Activated B cell treated with CpG ODN at 0.5 μM for 24 hours (primary cell): ENCODE data around the gene NARF. TPM values are rescaled to one million over a fixed set of nuclear protein-coding genes. Genes with fewer than 3 reads are reported as not detected.
"Not testable (repeated sequence)": the region's sequence is repeated elsewhere in the genome, so short reads cannot be mapped to it uniquely, and the experiment has no call there.

Experiments
- ATAC-seq: fragments of 200-7000 bp; cut with Tn5 transposase; one replicate; pipeline ENCODE4 v1.10.0; 2021; ENCODE audit warnings: low read depth, mild to moderate bottlenecking, moderate library complexity
- CTCF ChIA-PET: fragments of 350-600 bp; sonication (Branson Sonifier 250); formaldehyde crosslinking; loops from one replicate; lab custom pipeline; 2021; ENCODE audit warnings: antibody characterized with exemption; lab: Charles Lee
- POLR2A ChIA-PET: fragments of 350-600 bp; sonication (Branson Sonifier 250); formaldehyde crosslinking; loops from one replicate; lab custom pipeline; 2021; ENCODE audit warnings: antibody characterized with exemption; lab: Charles Lee
- DNase-seq: peaks from one replicate; pipeline ENCODE4 v3.0.0; 2022
- H3K27ac Mint-ChIP-seq: one replicate; pipeline ENCODE4 v1.8.0; 2020; ENCODE audit warnings: mixed read lengths
- H3K27me3 Mint-ChIP-seq: one replicate; pipeline ENCODE4 v1.8.0; 2021; ENCODE audit warnings: mixed read lengths
- H3K36me3 Mint-ChIP-seq: one replicate; pipeline ENCODE4 v1.8.0; 2021; ENCODE audit warnings: low read depth, mixed read lengths
- H3K4me1 Mint-ChIP-seq: one replicate; pipeline ENCODE4 v1.8.0; 2021; ENCODE audit warnings: mixed read lengths
- H3K4me3 Mint-ChIP-seq: one replicate; pipeline ENCODE4 v1.8.0; 2020; ENCODE audit warnings: mild to moderate bottlenecking, mixed read lengths
- H3K9me3 Mint-ChIP-seq: one replicate; pipeline ENCODE4 v1.8.0; 2020; ENCODE audit warnings: mixed read lengths
- intact Hi-C: fragments of 100-400 bp; cut with micrococcal nuclease; formaldehyde crosslinking; loops from one replicate; pipeline ENCODE4 v1.15.1; 2024
- total RNA-seq: library from RNA; stranded (reverse); gene quantifications from 2 replicates; pipeline ENCODE4 v1.2.3, GENCODE V29; 2022
- TF ChIP-seq, protein P1 (sequence below): fragments of 200-600 bp; IDR thresholded peaks from one replicate; pipeline ENCODE4 v1.8.0; 2022; ENCODE audit warnings: antibody characterized with exemption, mild to moderate bottlenecking

NARF gene
- total RNA-seq, 1 donor from 2014 or later = 81.9 TPM

DNA sequence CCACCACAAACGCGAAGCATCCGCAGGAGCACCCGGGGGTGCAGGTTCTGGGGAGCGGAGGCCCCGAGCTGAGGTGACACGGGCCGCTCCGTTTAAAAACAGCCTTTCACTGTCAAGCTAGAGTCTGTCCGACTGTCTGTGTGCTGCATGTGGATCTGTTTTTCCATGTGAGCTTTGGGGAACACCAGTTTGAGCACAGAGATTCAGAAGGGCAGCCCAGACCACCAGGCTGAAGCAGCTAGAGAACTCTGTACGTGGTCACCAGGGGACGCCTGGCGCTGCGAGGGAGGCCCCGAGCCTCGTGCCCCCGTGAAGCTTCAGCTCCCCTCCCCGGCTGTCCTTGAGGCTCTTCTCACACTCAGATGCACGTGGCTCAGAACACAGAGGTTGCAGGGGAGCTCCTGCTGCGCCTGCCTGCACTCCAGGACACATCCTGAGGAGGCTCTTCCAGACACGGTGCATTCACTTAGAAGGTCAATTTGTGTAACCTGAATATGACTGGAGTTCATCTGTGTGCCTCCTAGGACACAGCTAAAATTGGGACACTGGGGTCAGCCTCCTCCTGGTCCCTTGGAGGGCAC, 45.3 kb downstream of the NARF start:
- peaks cover 17% of the 10 kb centered on the region for H3K4me1 Mint-ChIP-seq
- POLR2A ChIA-PET = interaction anchor here (0.6 to 1.1 kb wide), 2 partner anchors 11 to 71 kb away, joined by 3 read pairs; no protein-coding TSS in a partner anchor
- no peaks in the 10 kb centered on the region for H3K9me3 Mint-ChIP-seq
- TF ChIP-seq, protein P1, sequence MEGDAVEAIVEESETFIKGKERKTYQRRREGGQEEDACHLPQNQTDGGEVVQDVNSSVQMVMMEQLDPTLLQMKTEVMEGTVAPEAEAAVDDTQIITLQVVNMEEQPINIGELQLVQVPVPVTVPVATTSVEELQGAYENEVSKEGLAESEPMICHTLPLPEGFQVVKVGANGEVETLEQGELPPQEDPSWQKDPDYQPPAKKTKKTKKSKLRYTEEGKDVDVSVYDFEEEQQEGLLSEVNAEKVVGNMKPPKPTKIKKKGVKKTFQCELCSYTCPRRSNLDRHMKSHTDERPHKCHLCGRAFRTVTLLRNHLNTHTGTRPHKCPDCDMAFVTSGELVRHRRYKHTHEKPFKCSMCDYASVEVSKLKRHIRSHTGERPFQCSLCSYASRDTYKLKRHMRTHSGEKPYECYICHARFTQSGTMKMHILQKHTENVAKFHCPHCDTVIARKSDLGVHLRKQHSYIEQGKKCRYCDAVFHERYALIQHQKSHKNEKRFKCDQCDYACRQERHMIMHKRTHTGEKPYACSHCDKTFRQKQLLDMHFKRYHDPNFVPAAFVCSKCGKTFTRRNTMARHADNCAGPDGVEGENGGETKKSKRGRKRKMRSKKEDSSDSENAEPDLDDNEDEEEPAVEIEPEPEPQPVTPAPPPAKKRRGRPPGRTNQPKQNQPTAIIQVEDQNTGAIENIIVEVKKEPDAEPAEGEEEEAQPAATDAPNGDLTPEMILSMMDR = no peak
- H3K36me3 Mint-ChIP-seq = no peaks in the 10 kb centered on the region
- CTCF ChIA-PET = no interaction called here
- ATAC-seq = no peak
- H3K27ac Mint-ChIP-seq = no peak overlapping the region
- intact Hi-C loops = no loop called here
- no peak overlapping the region for H3K4me3 Mint-ChIP-seq
- no peak for DNase-seq
- H3K27me3 Mint-ChIP-seq = no peaks in the 10 kb centered on the region

DNA sequence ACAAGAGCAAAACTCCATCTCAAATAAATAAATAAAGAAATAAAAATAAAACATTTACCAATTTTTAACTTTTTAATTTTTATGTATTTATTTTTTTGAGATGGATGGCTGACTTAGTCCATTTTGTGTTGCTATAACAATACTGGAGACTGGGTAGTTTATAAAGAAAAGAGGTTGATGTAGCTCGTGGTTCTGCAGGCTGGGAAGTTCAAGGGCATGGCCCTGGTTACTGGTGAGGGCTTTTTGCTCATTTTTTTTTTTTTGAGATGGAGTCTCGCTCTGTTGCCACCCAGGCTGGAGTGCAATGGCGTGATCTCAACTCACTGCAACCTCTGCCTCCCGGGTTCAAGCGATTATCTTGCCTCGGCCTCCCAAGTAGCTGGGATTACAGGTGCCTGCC, 46.8 kb downstream of the NARF start:
- Mint-ChIP-seq H3K27ac (no peak overlapping the region), H3K9me3 (no peaks in the 10 kb centered on the region), H3K27me3 (no peaks in the 10 kb centered on the region), H3K4me1 (peaks cover 15% of the 10 kb centered on the region), H3K36me3 (no peaks in the 10 kb centered on the region), H3K4me3 (no peak overlapping the region)
- DNase-seq = no peak
- intact Hi-C loops = no loop called here
- TF ChIP-seq, protein P1 = no peak
- ChIA-PET POLR2A (interaction anchor here (0.6 to 2.1 kb wide), 3 partner anchors 14 to 67 kb away, joined by 3 to 17 read pairs (median 3); partner anchors contain the start of gene FOXK2), CTCF (no interaction called here)
- no peak for ATAC-seq

DNA sequence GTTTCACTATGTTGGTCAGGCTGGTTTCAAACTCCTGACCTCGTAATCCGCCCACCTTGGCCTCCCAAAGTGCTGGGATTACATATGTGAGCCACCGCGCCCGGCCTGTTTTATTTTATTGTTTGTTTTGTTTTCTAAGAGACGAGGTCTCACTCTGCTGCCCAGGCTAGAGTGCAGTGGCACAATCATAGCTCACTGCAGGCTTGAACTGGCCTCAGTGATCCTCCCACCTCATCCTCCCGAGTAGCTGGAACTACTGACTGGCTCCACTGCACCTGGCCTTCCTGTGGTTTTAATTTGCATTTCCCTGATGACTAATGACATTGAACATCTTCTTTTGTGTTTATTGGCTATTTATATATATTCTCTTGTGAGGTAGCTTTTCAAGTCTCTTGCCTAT, 47.9 kb downstream of the NARF start:
- Mint-ChIP-seq H3K4me3 (peak overlapping the region; percentile 29), H3K4me1 (peaks cover 19% of the 10 kb centered on the region), H3K27ac (peak overlapping the region; percentile 41)
- POLR2A ChIA-PET = interaction anchor here (0.6 to 2.1 kb wide), 8 partner anchors 11 to 486 kb away, joined by 3 to 17 read pairs (median 6); partner anchors contain the start of genes FOXK2 and NARF
- H3K27me3 Mint-ChIP-seq, intact Hi-C loops, H3K9me3 Mint-ChIP-seq, H3K36me3 Mint-ChIP-seq: not testable (repeated sequence)
- CTCF ChIA-PET = interaction anchor here (1.0 to 1.1 kb wide), 2 partner anchors 13 kb away, joined by 3 read pairs; partner anchors contain the start of gene FOXK2
- ATAC-seq (peak; percentile 98), DNase-seq (peak; percentile 33)

DNA sequence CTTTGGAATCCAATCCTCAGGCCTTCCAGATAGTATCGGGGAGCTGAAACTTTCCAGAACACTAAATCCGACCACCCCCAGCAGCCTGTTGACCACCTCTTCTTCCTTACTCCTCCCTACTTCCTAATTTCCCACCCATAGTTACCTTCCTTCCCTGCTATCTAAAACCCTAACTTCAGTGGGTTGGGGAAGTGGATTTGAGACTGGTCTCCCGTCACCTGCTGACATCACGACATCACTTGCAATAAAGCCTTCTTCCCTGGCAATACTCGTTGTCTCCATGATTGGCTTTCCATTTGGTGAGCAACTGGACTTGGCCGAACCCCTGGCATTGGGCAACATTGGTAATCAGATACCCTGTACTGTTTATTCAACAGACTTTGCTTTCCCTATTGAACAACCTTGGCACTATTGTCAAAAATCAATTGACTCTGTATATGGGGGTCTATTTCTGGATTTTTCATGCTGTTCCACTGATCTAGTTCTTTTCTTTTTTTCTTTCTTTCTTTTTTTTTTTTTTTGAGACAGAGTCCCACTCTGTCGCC, 49.2 kb downstream of the NARF start:
- POLR2A ChIA-PET = interaction anchor here (0.5 to 2.1 kb wide), 5 partner anchors 11 to 49 kb away, joined by 3 to 17 read pairs (median 5); partner anchors contain the start of genes FOXK2 and NARF

DNA sequence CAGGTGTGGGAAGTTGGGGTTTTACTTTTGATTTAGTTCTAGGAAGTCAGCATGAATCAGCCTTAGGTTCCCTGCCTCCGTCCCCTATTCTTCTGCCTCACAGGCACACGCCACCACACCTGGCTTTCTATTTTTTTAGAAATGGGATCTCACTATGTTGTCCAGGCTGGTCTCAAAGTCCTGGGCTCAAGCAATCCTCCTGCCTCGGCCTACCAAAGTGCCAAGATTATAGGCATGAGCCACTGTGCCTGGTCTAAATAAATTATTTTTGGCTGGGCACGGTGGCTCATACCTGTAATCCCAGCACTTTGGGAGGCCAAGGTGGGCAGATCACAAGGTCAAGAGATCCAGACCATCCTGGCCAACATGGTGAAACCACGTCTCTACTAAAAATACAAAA, 53.1 kb downstream of the NARF start:
- H3K36me3 Mint-ChIP-seq, H3K27me3 Mint-ChIP-seq, ATAC-seq, H3K27ac Mint-ChIP-seq, CTCF ChIA-PET, H3K9me3 Mint-ChIP-seq, intact Hi-C loops, H3K4me3 Mint-ChIP-seq, DNase-seq: not testable (repeated sequence)
- POLR2A ChIA-PET = interaction anchor here (1.0 kb wide), 1 partner anchor 8 kb away, joined by 4 read pairs; the partner anchor contains the start of gene FOXK2
- H3K4me1 Mint-ChIP-seq = peaks cover 13% of the 10 kb centered on the region

More for the DNA sequence above, 49.2 kb downstream of the NARF start:
- CTCF ChIA-PET = no interaction called here
- Mint-ChIP-seq H3K4me1 (peaks cover 19% of the 10 kb centered on the region), H3K36me3 (no peaks in the 10 kb centered on the region), H3K9me3 (no peaks in the 10 kb centered on the region), H3K27me3 (no peaks in the 10 kb centered on the region), H3K27ac (no peak overlapping the region), H3K4me3 (no peak overlapping the region)
- ATAC-seq (no peak), DNase-seq (no peak)
- TF ChIP-seq, protein P1 = no peak
- intact Hi-C loops = no loop called here

DNA sequence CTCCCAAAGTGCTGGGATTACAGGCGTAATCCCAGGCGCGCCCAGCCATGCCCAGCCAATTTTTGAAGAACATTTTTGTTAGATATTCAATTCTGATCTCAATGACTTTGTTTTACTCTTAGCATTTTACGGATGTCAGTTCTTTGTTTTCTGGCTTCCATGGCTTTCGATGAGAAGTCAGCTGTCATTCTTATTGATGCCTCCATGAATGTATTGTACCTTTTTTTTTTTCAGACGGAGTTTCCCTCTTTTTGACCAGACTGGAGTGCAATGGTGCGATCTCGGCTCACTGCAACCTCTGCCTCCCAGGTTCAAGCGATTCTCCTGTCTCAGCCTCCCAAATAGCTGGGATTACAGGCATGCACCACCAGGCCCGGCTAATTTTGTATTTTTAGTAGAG, 55.3 kb downstream of the NARF start:
- H3K4me3 Mint-ChIP-seq, H3K27ac Mint-ChIP-seq, intact Hi-C loops, H3K9me3 Mint-ChIP-seq, CTCF ChIA-PET, H3K4me1 Mint-ChIP-seq, H3K36me3 Mint-ChIP-seq, DNase-seq, H3K27me3 Mint-ChIP-seq, ATAC-seq: not testable (repeated sequence)
- POLR2A ChIA-PET = interaction anchor here (0.9 kb wide), 1 partner anchor 10 kb away, joined by 3 read pairs; no protein-coding TSS in a partner anchor
